ENCODE data around the gene FAM177A1. TPM values are rescaled to one million over a fixed set of nuclear protein-coding genes. Genes with fewer than 3 reads are reported as not detected.

Gene FAM177A1
- total and polyA plus RNA-seq, 9 of the 15 experiments (the other 6 are each of a cell fraction or from before 2014, with no cell fraction given), result 7.7 to 36.2 (median 29.9) TPM

DNA sequence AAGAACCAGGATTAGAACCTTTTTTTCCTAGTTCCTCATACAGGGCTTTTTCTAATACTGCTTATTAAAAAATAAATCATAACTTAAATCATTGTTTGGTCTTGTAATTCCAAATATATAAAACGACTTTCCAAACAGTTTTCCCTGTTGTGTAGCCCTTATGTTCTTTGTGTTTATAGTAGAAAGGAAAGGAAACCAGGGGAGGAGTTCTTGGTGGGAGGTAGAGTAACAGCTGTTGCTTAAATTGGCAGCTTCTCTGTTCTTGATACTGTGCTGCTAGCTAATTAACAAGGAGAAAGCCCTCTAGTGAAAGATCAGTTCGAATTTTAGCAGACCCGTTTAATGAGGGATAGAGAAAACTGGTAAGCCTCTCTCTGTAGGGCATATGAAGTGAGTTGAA lies 48.3 kb upstream of the FAM177A1 start (continued):
- TF ChIP-seq HNRNPK (IDR thresholded peaks at IDR 0.05; ENCODE audit: low read depth, low read length, poor library complexity, severe bottlenecking) (no peak), HLTF (IDR thresholded peaks at IDR 0.05) (no peak)

DNA sequence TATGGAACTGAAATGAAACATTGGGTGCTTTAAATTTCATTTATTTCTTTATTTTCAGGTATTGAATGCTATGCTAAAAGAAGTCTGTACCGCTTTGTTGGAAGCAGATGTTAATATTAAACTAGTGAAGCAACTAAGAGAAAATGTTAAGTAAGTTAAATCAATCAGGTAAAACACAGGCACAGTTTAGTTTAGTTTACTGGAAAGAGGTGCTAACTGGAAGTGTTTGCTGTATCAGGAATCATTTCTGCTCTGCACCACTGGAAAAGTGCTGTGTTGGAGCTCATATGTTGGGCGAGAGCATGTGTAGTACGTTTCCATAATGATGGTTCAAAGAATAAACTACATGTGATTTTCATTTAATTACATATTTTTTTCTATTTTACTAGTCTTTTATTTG lies 46.6 kb upstream of the FAM177A1 start:
- Histone ChIP-seq H2AFZ (ENCODE audit: low read depth, low read length) (no peak overlapping the region), H3K4me1 (replicated peaks in 1 of 2; ENCODE audit: control insufficient read depth in 2 of 2, insufficient read depth in 2 of 2, low read length in 2 of 2) (no peaks in the 10 kb centered on the region; a peak in 2 of 5 replicates), H4K20me1 (replicated peaks; ENCODE audit: control insufficient read depth, insufficient read depth, low read length) (no peaks in the 10 kb centered on the region), H3K9me3 (replicated peaks; ENCODE audit: control insufficient read depth, insufficient read depth, low read depth, low read length) (no peaks in the 10 kb centered on the region), H3K27ac (ENCODE audit: extremely low read depth, low read depth, low read length) (no peak overlapping the region), H3K9me1 (ENCODE audit: control insufficient read depth, insufficient read depth, low read length) (no peaks in the 10 kb centered on the region), H3K9ac (ENCODE audit: insufficient read depth in 1 of 2, low read depth in 2 of 2, low read length in 2 of 2) (no peak overlapping the region), H3K79me2 (ENCODE audit: control insufficient read depth, insufficient read depth, low read length) (peaks cover 12% of the 10 kb centered on the region), H3K27me3 (ENCODE audit: control insufficient read depth in 2 of 2, insufficient read depth in 2 of 2, low read length in 2 of 2) (no peaks in the 10 kb centered on the region), H3K36me3 (ENCODE audit: control insufficient read depth, insufficient read depth, low read length) (peaks cover 29% of the 10 kb centered on the region), H3K4me2 (ENCODE audit: insufficient read depth, low read length) (no peak overlapping the region), H3K4me3 (no peak overlapping the region)
- no peak for DNase-seq (ENCODE audit: extremely low read depth in 1 of 4, low spot score in 3 of 4)
- WGBS (ENCODE audit: insufficient coverage, low coverage, missing lambda C conversion rate), result 94% methylated on average over 3 of the region's 3 CpGs
- ATAC-seq, result no peak
- intact Hi-C loops (cut with micrococcal nuclease) (no loop called here), in situ Hi-C loops (cut with MboI) (no loop called here)
- TF ChIP-seq CBX1 (IDR thresholded peaks at IDR 0.05; ENCODE audit: low read depth) (no peak), RAD51 (IDR thresholded peaks at IDR 0.05; ENCODE audit: borderline replicate concordance, low read depth) (no peak), STAT5A (IDR thresholded peaks at IDR 0.05; ENCODE audit: borderline replicate concordance, low read length) (no peak), ZC3H4 (CRISPR knock-in tag; IDR thresholded peaks at IDR 0.05; ENCODE audit: borderline replicate concordance) (no peak)
- TF ChIP-seq, protein P1, sequence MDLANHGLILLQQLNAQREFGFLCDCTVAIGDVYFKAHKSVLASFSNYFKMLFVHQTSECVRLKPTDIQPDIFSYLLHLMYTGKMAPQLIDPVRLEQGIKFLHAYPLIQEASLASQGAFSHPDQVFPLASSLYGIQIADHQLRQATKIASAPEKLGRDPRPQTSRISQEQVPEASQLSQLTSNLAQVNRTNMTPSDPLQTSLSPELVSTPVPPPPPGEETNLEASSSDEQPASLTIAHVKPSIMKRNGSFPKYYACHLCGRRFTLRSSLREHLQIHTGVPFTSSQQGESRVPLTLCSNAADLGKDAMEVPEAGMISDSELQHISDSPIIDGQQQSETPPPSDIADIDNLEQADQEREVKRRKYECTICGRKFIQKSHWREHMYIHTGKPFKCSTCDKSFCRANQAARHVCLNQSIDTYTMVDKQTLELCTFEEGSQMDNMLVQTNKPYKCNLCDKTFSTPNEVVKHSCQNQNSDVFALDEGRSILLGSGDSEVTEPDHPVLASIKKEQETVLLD (IDR thresholded peaks at IDR 0.05), result no peak
- CTCF ChIA-PET (ENCODE audit: low intra/inter-chr PET ratio), result no interaction called here
- POLR2A ChIA-PET, result no interaction called here
- no peak for FAIRE-seq
- no TSS peak for BruUV-seq (replicated peaks)

Measured in K562 (cell line).